Adrenal gland (tissue), 5 donors: Measurements from ENCODE around the gene IMPG1.

Experiments
- CTCF ChIP-seq, 6 experiments: fragments of 450-650 bp in 4 of 6; fragments of 200-600 bp in 2 of 6; sonication (generic) in 1 of 6; IDR thresholded peaks; 1 replicate in 5 of 6; 2 replicates in 1 of 6; pipeline versions ENCODE4 v1.5.1 to v1.8.0; 2016 to 2021; ENCODE audit warnings: antibody characterized with exemption in 6 of 6, mild to moderate bottlenecking in 2 of 6, moderate library complexity in 1 of 6
- POLR2A ChIP-seq, 2 donors: fragments of 450-650 bp; IDR thresholded peaks; one replicate each; pipeline ENCODE4 v1.6.1; 2017; ENCODE audit warnings: antibody characterized with exemption in 2 of 2, mild to moderate bottlenecking in 2 of 2, moderate library complexity in 1 of 2
- donor health status: DM: no; HTN: no; CAD: no.

- no peak for TF ChIP-seq CTCF (IDR thresholded peaks at IDR 0.05)
- TF ChIP-seq POLR2A (IDR thresholded peaks at IDR 0.05), result no peak
Measured at GRCh38 chr6:75876152-75876551, 196.3 kb downstream of the IMPG1 start.
